Cardiac muscle cell (in vitro differentiated cells and primary cell): ENCODE data around the gene CH25H. TPM values are rescaled to one million over a fixed set of nuclear protein-coding genes. Genes with fewer than 3 reads are reported as not detected.
"Not testable (repeated sequence)": the region's sequence is repeated elsewhere in the genome, so short reads cannot be mapped to it uniquely, and the experiment has no call there.

Source experiments
- DNase-seq, 2 donors: peaks; one replicate each; pipeline versions ENCODE4 v3.0.0 to v3.0.0-alpha.2; 2010 to 2017; ENCODE audit warnings: low read depth in 1 of 2, low spot score in 1 of 2
- H3K27ac ChIP-seq: fragments of 200-600 bp; sonication (generic); 2 replicates; pipeline ENCODE4 v1.5.1; 2016
- H3K27me3 ChIP-seq: fragments of 200-600 bp; sonication (generic); 2 replicates; pipeline ENCODE4 v1.6.0; 2016; ENCODE audit warnings: control low read depth
- H3K36me3 ChIP-seq: fragments of 200-600 bp; sonication (generic); 2 replicates; pipeline ENCODE4 v1.5.1; 2016; ENCODE audit warnings: control low read depth
- H3K4me1 ChIP-seq: fragments of 200-600 bp; sonication (generic); 2 replicates; pipeline ENCODE4 v1.8.1; 2017; ENCODE audit warnings: low read depth, mild to moderate bottlenecking, mixed run types
- H3K4me3 ChIP-seq: fragments of 200-600 bp; sonication (generic); 2 replicates; pipeline ENCODE4 v1.5.1; 2016; ENCODE audit warnings: mild to moderate bottlenecking
- H3K9me3 ChIP-seq: fragments of 200-600 bp; sonication (generic); 2 replicates; pipeline ENCODE4 v1.5.1; 2017; ENCODE audit warnings: low read depth, mild to moderate bottlenecking, control low read depth
- CTCF ChIP-seq: IDR thresholded peaks from 2 replicates; pipeline ENCODE4 v1.5.1; 2012; ENCODE audit warnings: low read depth, mild to moderate bottlenecking, low read length
- polyA plus RNA-seq: library from polyadenylated mRNA; unstranded; fragments of >200 nt; fragmentation: Nextera tagmentation; extraction: Ambion mirVana; gene quantifications from 2 replicates; pipeline ENCODE4 v1.2.1, GENCODE V29; 2016
- total RNA-seq: library from RNA; depleted of rRNA; stranded (reverse); fragments of >200 nt; gene quantifications from 2 replicates; pipeline ENCODE4 v1.2.3, GENCODE V29; 2016

CH25H gene
- total and polyA plus RNA-seq, 2 experiments from 2014 or later, result not detected

- Histone ChIP-seq H3K27ac (no peak overlapping the region), H3K36me3 (no peaks in the 10 kb centered on the region), H3K4me3 (no peak overlapping the region), H3K4me1 (no peaks in the 10 kb centered on the region), H3K27me3 (no peaks in the 10 kb centered on the region), H3K9me3 (no peaks in the 10 kb centered on the region)
- DNase-seq, result no peak
- TF ChIP-seq CTCF, result no peak
These were observed 35.1 kb downstream of the CH25H start for GRCh38 chr10:89171996-89172395.

GRCh38 chr10:89171263-89171872, 35.7 kb downstream of the CH25H start:
- H3K9me3 ChIP-seq, result no peaks in the 10 kb centered on the region
- no peak overlapping the region for H3K27ac ChIP-seq
- no peaks in the 10 kb centered on the region for H3K36me3 ChIP-seq
- TF ChIP-seq CTCF, result no peak
- no peak overlapping the region for H3K4me3 ChIP-seq
- DNase-seq, result no peak
- H3K4me1 ChIP-seq, result no peaks in the 10 kb centered on the region
- no peaks in the 10 kb centered on the region for H3K27me3 ChIP-seq

GRCh38 chr10:89168354-89168900, 38.7 kb downstream of the CH25H start:
- not testable (repeated sequence) for H3K4me3 ChIP-seq, H3K27ac ChIP-seq, H3K36me3 ChIP-seq, H3K9me3 ChIP-seq, DNase-seq, H3K27me3 ChIP-seq, H3K4me1 ChIP-seq

- Histone ChIP-seq H3K4me3 (no peak overlapping the region), H3K9me3 (no peaks in the 10 kb centered on the region), H3K4me1 (no peaks in the 10 kb centered on the region), H3K27ac (no peak overlapping the region), H3K36me3 (no peaks in the 10 kb centered on the region), H3K27me3 (no peaks in the 10 kb centered on the region)
- DNase-seq, result no peak
- TF ChIP-seq CTCF, result no peak
These were observed 39.2 kb downstream of the CH25H start for GRCh38 chr10:89167915-89168314.

GRCh38 chr10:89165923-89166322, 41.2 kb downstream of the CH25H start:
- DNase-seq, result no peak

More at GRCh38 chr10:89165923-89166322, 41.2 kb downstream of the CH25H start:
- H3K4me1 ChIP-seq, result no peaks in the 10 kb centered on the region
- H3K27me3 ChIP-seq, result no peaks in the 10 kb centered on the region
- TF ChIP-seq CTCF, result no peak
- H3K9me3 ChIP-seq, result no peaks in the 10 kb centered on the region
- H3K4me3 ChIP-seq, result no peak overlapping the region
- no peaks in the 10 kb centered on the region for H3K36me3 ChIP-seq
- H3K27ac ChIP-seq, result no peak overlapping the region
